ENCODE results near the gene NACC2.
"Not testable (repeated sequence)": the region's sequence is repeated elsewhere in the genome, so short reads cannot be mapped to it uniquely, and the experiment has no call there.

Gene NACC2

GRCh38 chr9:135968083-135968476 is 127.0 kb downstream of the NACC2 start:
- no peak for TF ChIP-seq CTCF (IDR thresholded peaks at IDR 0.05; ENCODE audit: control insufficient read depth, insufficient read depth, low read depth, low read length, missing control alignments)
- H3K4me3 ChIP-seq (ENCODE audit: control insufficient read depth, low read depth, low read length): no peak overlapping the region
- DNase-seq (ENCODE audit: low read depth): no peak

GRCh38 chr9:135966916-135967260 is 128.2 kb downstream of the NACC2 start:
- not testable (repeated sequence) for DNase-seq (ENCODE audit: low read depth); H3K4me3 ChIP-seq (ENCODE audit: control insufficient read depth, low read depth, low read length)

- no peak overlapping the region for H3K4me3 ChIP-seq (ENCODE audit: control insufficient read depth, low read depth, low read length)
- no peak for DNase-seq (ENCODE audit: low read depth)
- no peak for TF ChIP-seq CTCF (IDR thresholded peaks at IDR 0.05; ENCODE audit: control insufficient read depth, insufficient read depth, low read depth, low read length, missing control alignments)
These were observed 129.8 kb downstream of the NACC2 start for GRCh38 chr9:135965124-135965756.

GRCh38 chr9:135963938-135964337 is 131.2 kb downstream of the NACC2 start:
- TF ChIP-seq CTCF (IDR thresholded peaks at IDR 0.05; ENCODE audit: control insufficient read depth, insufficient read depth, low read depth, low read length, missing control alignments): no peak
- no peak overlapping the region for H3K4me3 ChIP-seq (ENCODE audit: control insufficient read depth, low read depth, low read length)
- DNase-seq (ENCODE audit: low read depth): no peak

GRCh38 chr9:135963338-135963737 is 131.8 kb downstream of the NACC2 start:
- TF ChIP-seq CTCF (IDR thresholded peaks at IDR 0.05; ENCODE audit: control insufficient read depth, insufficient read depth, low read depth, low read length, missing control alignments): no peak
- no peak for DNase-seq (ENCODE audit: low read depth)
- H3K4me3 ChIP-seq (ENCODE audit: control insufficient read depth, low read depth, low read length): no peak overlapping the region

GRCh38 chr9:135962696-135963307 is 132.3 kb downstream of the NACC2 start:
- DNase-seq (ENCODE audit: low read depth): no peak
- no peak overlapping the region for H3K4me3 ChIP-seq (ENCODE audit: control insufficient read depth, low read depth, low read length)
- TF ChIP-seq CTCF (IDR thresholded peaks at IDR 0.05; ENCODE audit: control insufficient read depth, insufficient read depth, low read depth, low read length, missing control alignments): no peak

GRCh38 chr9:135961811-135962695 is 133.0 kb downstream of the NACC2 start:
- no peak for DNase-seq (ENCODE audit: low read depth)
- H3K4me3 ChIP-seq (ENCODE audit: control insufficient read depth, low read depth, low read length): no peak overlapping the region

More at GRCh38 chr9:135961811-135962695, 133.0 kb downstream of the NACC2 start:
- TF ChIP-seq CTCF (IDR thresholded peaks at IDR 0.05; ENCODE audit: control insufficient read depth, insufficient read depth, low read depth, low read length, missing control alignments): no peak
